ENCODE measurements around the gene TCF12. TPM values are rescaled to one million over a fixed set of nuclear protein-coding genes. Genes with fewer than 3 reads are reported as not detected.

Gene TCF12
- total RNA-seq: 78.8 and 83.1 TPM in 2 replicates

DNA sequence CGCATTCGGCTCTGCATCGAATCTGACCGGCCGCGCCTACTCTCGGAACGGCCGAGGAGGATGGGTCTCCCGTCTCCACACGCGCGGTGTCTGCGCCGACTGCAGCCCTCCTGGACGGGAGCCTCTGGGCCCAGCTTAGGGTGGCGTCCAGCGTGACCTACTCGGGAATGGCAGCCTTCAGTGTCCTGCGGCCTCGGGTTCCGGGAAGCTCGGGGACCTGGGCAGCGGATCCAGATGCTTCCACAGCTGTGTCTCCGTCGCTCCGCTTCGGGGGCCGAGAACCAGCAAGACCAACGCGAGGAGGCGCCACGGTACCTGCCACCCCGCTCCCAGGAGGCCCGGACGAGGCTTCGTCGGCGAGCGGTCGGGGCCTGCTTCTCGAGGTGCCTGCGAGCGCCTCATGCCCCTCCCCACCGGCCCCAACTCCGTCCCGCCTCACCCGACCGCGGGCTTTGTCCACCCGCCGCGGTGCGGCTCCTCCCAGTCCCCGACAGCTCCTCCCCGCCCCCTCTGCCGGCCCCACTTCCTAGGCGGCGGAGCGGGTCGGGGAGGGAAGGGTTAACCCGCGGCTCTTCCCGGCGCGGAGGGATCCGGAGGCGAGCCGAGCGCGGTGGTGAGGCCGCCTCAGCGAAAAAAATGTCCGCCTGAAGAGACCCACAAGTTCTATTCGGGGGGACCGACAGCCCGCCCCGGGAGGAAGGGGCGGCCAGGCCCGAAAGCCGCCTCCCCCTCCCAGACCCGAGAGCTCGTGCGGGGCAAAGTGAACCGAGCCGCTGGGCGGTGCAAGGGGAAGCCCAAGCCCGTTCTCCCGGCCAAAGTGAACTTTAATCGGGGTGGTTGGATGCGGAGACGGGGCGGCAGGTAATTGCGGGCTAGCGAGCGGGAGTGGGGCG, at the start of gene TCF12:
TCF12 (plus strand) TSS at position 599 of the 893 bp plus-strand sequence. CDS start 1,270 bp downstream, outside the sequence.

Small RNA genes within 50 kb of the gene (small RNA-seq; reads per million reads assigned to genes)
- gene RF01210: not detected

Other genes with a start within 250 kb of the TCF12 start
- gene ZNF280D, start 185.1 kb upstream of the TCF12 start, total RNA-seq: 83.9 and 84.5 TPM in 2 replicates

Measured in articular chondrocyte of knee joint (primary cell).